IPS DF 19.7 (cell line): ENCODE data around the gene CDH13.

Experiments used
- DNase-seq: peaks from one replicate; pipeline ENCODE4 v3.0.0-alpha.2; 2013; ENCODE audit warnings: low read depth, low spot score

The CDH13 gene

GRCh38 chr16:83830091-83830768 is 1203.5 kb downstream of the CDH13 start:
- no peak for DNase-seq

DNA sequence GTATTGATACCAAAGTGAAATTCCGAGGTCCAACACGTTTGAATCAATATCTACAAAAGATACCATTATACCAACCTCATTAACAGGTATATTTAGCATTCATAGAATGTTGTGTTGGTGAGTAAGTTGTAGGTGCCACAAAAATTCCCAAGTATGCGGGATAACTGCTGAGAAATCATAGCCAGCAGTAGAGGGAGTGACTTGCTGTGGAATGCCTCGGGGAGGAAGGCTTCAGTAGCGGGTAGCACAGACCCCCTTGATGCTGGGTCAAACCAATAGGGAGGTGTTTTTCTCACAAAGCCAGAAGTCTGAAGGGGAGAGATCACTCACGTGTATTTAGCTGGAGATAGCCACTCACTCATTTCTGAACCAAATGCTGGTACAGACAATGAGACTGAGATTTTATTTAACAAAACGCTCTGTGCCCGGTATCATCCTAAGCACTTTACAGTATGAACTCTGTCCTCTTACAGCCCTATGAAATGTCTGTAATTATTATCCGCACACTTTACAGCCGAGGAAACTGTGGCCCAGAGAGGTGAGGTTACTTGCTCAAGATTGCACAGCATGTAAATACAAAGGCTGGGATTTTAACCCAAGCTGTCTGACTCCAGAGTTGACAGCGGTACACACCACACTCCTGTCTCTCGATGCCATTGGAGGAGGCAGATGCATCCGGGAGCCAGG is 1204.1 kb downstream of the CDH13 start:
- DNase-seq: no peak

GRCh38 chr16:83831456-83831987 is 1204.8 kb downstream of the CDH13 start:
- DNase-seq: no peak

GRCh38 chr16:83833921-83834320 is 1207.2 kb downstream of the CDH13 start:
- no peak for DNase-seq

DNA sequence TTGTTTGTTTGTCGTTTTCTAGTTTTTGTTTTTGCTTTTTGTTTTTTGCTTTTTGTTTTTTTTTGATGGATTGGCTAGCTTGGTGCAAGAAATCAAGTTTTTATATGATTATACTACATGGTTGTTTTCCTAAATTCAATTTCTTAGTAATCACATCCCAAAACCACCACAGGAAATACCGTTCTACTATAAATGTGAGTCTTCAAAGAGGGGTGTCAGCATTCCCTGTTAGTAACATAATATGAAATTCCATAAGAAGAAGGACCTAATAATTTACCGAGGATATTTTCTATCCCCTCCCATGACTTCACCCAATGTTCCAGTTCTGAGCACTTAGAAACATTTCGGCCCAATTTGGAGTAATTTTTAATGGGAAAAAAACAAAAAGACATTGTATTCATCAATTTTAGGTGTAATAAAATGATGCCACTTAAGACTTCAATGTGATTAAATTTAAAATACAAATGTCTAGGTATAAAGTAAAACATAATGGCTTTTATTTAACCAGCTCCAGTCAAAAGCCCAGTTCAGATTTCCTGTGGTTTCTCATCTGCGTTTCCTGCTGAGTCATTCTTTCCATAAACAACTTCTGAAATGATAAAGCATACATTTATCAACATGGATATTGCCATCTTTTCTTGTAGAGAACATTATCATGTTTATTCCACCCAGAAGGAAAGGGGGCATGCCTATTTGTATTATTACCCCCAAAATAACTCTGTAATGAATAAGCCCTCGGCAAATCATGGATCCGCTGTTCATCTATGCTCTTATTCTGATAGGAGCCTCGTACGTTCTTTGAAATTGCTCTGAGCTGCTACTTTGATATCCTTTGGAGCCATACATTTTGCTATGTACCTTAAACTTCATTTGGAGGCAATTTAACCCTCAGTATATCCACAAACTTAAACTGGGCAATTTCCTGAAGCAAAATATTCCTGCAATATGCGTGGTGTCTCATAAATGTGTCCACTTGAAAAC is 1209.1 kb downstream of the CDH13 start:
- DNase-seq: no peak

GRCh38 chr16:83837566-83837965 is 1210.8 kb downstream of the CDH13 start:
- DNase-seq: no peak

- DNase-seq: no peak
These were observed 1211.4 kb downstream of the CDH13 start for GRCh38 chr16:83838151-83838550.

DNA sequence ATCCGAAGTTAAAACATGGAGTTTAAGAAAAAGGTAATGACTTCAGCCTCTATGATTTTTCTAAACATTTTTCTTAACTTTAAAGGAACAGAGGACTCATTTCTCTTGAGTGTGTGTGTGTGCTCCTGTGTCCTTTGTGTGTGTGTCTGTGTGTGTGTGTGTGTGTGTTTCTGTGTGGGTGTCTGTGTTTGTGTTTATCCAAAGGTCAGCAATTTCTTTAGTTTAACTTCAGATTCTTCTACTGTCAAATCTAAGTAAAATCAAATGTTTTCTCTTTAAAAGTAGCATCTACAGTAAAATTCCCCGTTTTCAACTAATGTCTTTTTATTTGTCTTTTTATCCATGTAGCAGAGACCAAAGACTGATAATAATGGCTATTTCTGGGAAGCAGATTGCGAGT is 1212.8 kb downstream of the CDH13 start:
- no peak for DNase-seq

GRCh38 chr16:83840060-83840617 is 1213.4 kb downstream of the CDH13 start:
- no peak for DNase-seq

DNA sequence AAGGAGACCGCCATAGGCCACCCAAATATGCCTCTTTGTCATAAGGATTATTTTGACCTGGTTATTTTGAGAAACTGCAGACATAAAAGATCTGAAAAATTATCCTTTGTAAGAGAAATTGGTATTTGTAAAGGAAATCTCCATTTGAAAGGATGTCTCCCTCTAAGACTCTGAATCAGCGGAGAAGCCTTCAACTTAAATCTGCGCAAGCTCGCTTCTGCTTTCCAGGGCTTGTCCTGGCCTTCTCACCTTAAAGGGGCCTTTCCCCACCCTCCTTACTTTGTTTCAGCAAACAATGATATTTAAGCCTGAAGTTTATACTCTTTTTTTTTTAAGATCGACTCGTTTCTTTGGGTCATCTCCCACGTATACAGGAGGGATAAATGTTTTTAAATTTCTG is 1215.5 kb downstream of the CDH13 start:
- DNase-seq: no peak

- no peak for DNase-seq
These were observed 1216.2 kb downstream of the CDH13 start for GRCh38 chr16:83842756-83843507.

DNA sequence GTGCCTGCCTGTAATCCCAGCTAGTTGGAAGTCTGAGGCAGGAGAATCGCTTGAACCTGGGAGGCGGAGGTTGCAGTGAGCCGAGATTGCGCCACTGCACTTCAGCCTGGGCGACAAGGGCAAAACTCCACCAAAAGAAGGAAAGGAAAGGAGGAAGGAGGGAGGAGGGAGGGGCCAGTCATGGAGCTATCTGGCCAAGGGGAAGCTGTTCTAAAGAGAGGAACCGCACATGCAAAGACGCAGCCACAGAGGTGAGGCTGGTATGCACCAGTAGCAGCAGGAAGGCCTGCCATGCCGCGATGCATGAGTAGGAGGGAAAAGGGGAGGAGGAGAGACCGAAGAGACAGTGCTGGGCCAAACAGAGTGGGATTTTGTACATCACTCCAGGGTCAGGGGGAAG is 1216.9 kb downstream of the CDH13 start:
- no peak for DNase-seq

GRCh38 chr16:83845263-83845662 is 1218.5 kb downstream of the CDH13 start:
- DNase-seq: no peak

GRCh38 chr16:83847371-83848225 is 1220.8 kb downstream of the CDH13 start:
- no peak for DNase-seq

DNA sequence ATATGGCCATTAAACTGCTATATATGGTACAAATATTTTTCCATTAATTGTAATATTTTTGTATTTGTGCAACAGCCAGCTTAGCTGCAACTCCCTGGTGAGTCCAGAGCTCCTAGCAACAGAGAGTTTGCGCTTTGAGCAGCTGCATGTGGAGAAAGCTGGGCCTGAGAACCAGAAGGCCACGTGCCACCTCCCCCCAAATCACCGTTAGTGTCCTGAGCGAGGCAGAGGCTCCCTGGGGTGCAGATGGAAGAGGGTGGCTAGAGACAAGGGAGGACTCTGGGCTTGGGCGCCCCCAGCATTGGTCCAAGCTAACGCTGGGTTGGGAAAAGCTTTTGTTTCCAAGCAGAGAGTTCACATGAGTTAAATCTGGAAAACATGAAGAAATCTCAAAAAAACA is 1222.7 kb downstream of the CDH13 start:
- DNase-seq: no peak
